Measurements from ENCODE around the gene ADAMTSL5. TPM values are rescaled to one million over a fixed set of nuclear protein-coding genes. Genes with fewer than 3 reads are reported as not detected.
A peak's percentile ranks its signal among the peaks of the same experiment; 100 is the strongest.

Gene ADAMTSL5
- total RNA-seq, 1 donor: 1.1 TPM

GRCh38 chr19:1472231-1473084, 40.4 kb downstream of the ADAMTSL5 start:
- peaks cover 8% of the 10 kb centered on the region for H3K79me2 ChIP-seq (ENCODE audit: insufficient read depth, low read length)
- peaks cover 52% of the 10 kb centered on the region for H3K27me3 ChIP-seq (ENCODE audit: insufficient read depth, low read length)
- peaks cover 4% of the 10 kb centered on the region for H3K36me3 ChIP-seq (ENCODE audit: insufficient read depth, low read length)
- H2AFZ ChIP-seq (ENCODE audit: low read length): no peak overlapping the region
- DNase-seq (ENCODE audit: insufficient read length, low spot score, missing footprints): no peak
- H4K20me1 ChIP-seq (ENCODE audit: insufficient read depth, low read length): peaks cover 71% of the 10 kb centered on the region
- no peak overlapping the region for H3K27ac ChIP-seq (ENCODE audit: low read depth, low read length)
- H3K9me3 ChIP-seq (ENCODE audit: low read depth, low read length): no peaks in the 10 kb centered on the region
- TF ChIP-seq, protein P1, sequence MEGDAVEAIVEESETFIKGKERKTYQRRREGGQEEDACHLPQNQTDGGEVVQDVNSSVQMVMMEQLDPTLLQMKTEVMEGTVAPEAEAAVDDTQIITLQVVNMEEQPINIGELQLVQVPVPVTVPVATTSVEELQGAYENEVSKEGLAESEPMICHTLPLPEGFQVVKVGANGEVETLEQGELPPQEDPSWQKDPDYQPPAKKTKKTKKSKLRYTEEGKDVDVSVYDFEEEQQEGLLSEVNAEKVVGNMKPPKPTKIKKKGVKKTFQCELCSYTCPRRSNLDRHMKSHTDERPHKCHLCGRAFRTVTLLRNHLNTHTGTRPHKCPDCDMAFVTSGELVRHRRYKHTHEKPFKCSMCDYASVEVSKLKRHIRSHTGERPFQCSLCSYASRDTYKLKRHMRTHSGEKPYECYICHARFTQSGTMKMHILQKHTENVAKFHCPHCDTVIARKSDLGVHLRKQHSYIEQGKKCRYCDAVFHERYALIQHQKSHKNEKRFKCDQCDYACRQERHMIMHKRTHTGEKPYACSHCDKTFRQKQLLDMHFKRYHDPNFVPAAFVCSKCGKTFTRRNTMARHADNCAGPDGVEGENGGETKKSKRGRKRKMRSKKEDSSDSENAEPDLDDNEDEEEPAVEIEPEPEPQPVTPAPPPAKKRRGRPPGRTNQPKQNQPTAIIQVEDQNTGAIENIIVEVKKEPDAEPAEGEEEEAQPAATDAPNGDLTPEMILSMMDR (IDR thresholded peaks at IDR 0.05; ENCODE audit: extremely low read depth, low read depth, low read length): no peak
- no peaks in the 10 kb centered on the region for H3K4me1 ChIP-seq (ENCODE audit: insufficient read depth, low read length)
- H3K4me3 ChIP-seq (ENCODE audit: insufficient read depth, low read length): no peak overlapping the region
- no peak overlapping the region for H3K4me2 ChIP-seq (ENCODE audit: insufficient read depth, low read length)

GRCh38 chr19:1471515-1472160, 41.2 kb downstream of the ADAMTSL5 start:
- DNase-seq (ENCODE audit: insufficient read length, low spot score, missing footprints): peak; percentile 96
- Histone ChIP-seq H4K20me1 (ENCODE audit: insufficient read depth, low read length) (peaks cover 69% of the 10 kb centered on the region), H3K79me2 (ENCODE audit: insufficient read depth, low read length) (peaks cover 4% of the 10 kb centered on the region), H2AFZ (ENCODE audit: low read length) (no peak overlapping the region), H3K9me3 (ENCODE audit: low read depth, low read length) (no peaks in the 10 kb centered on the region), H3K27me3 (ENCODE audit: insufficient read depth, low read length) (peaks cover 61% of the 10 kb centered on the region), H3K36me3 (ENCODE audit: insufficient read depth, low read length) (no peaks in the 10 kb centered on the region), H3K4me1 (ENCODE audit: insufficient read depth, low read length) (no peaks in the 10 kb centered on the region), H3K4me2 (ENCODE audit: insufficient read depth, low read length) (no peak overlapping the region), H3K27ac (ENCODE audit: low read depth, low read length) (no peak overlapping the region), H3K4me3 (ENCODE audit: insufficient read depth, low read length) (no peak overlapping the region)
- TF ChIP-seq, protein P1 (IDR thresholded peaks at IDR 0.05; ENCODE audit: extremely low read depth, low read depth, low read length): no peak

DNA sequence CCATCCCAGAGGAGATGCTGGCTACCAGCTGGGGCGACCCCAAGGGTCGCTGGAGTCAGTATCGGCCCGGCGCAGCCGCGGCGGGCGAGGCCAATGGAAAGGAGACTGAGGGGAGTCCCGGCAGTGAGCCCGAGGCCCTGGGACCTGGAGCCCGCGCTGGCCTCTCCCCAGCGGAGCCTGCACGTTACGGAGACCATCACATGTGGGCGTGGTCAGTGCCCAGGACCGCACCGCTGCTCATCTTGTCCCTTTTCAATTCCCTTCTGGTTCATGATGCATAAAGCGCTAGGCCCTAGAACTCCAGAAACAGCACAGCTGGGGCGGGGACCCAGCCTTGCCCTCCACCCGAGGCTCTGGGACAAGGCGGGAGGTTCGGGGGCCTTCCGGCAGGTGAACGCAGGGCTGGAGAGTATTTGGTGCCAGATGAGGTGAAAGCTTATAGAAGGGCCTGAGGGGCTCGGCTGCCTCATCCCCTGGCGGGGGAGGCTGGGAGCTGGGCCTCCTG, 41.8 kb downstream of the ADAMTSL5 start:
- H3K27ac ChIP-seq (ENCODE audit: low read depth, low read length): no peak overlapping the region
- no peaks in the 10 kb centered on the region for H3K79me2 ChIP-seq (ENCODE audit: insufficient read depth, low read length)
- peaks cover 66% of the 10 kb centered on the region for H3K27me3 ChIP-seq (ENCODE audit: insufficient read depth, low read length)
- no peak overlapping the region for H3K4me2 ChIP-seq (ENCODE audit: insufficient read depth, low read length)
- no peak overlapping the region for H3K4me3 ChIP-seq (ENCODE audit: insufficient read depth, low read length)
- no peak overlapping the region for H2AFZ ChIP-seq (ENCODE audit: low read length)
- peak; percentile 97 for DNase-seq (ENCODE audit: insufficient read length, low spot score, missing footprints)
- H3K36me3 ChIP-seq (ENCODE audit: insufficient read depth, low read length): no peaks in the 10 kb centered on the region
- TF ChIP-seq, protein P1 (IDR thresholded peaks at IDR 0.05; ENCODE audit: extremely low read depth, low read depth, low read length): no peak
- H4K20me1 ChIP-seq (ENCODE audit: insufficient read depth, low read length): peaks cover 69% of the 10 kb centered on the region
- H3K4me1 ChIP-seq (ENCODE audit: insufficient read depth, low read length): no peaks in the 10 kb centered on the region
- H3K9me3 ChIP-seq (ENCODE audit: low read depth, low read length): no peaks in the 10 kb centered on the region
